GM12892 (cell line): Measurements from ENCODE around the gene SLIT3.
"Not testable (repeated sequence)": the region's sequence is repeated elsewhere in the genome, so short reads cannot be mapped to it uniquely, and the experiment has no call there.

Experiments
- DNase-seq: peaks from one replicate; pipeline ENCODE4 v3.0.0; 2011; ENCODE audit not compliant: insufficient read length
- FAIRE-seq: peaks from 2 replicates; lab custom pipeline; 2011; peaks lifted over from hg19 to GRCh38; lab: Jason Lieb, UNC
- POLR2A ChIP-seq: IDR thresholded peaks from 2 replicates; pipeline ENCODE4 v1.6.1; 2011; ENCODE audit warnings: low read depth, low read length, control low read depth
- POLR2AphosphoS5 ChIP-seq: IDR thresholded peaks from 2 replicates; pipeline ENCODE4 v1.6.1; 2011; ENCODE audit warnings: low read depth, low read length, control low read depth
- TAF1 ChIP-seq: IDR thresholded peaks from 2 replicates; pipeline ENCODE4 v1.6.1; 2011; ENCODE audit warnings: low read depth, mild to moderate bottlenecking, control low read depth, low read length, borderline replicate concordance

SLIT3 gene

DNA sequence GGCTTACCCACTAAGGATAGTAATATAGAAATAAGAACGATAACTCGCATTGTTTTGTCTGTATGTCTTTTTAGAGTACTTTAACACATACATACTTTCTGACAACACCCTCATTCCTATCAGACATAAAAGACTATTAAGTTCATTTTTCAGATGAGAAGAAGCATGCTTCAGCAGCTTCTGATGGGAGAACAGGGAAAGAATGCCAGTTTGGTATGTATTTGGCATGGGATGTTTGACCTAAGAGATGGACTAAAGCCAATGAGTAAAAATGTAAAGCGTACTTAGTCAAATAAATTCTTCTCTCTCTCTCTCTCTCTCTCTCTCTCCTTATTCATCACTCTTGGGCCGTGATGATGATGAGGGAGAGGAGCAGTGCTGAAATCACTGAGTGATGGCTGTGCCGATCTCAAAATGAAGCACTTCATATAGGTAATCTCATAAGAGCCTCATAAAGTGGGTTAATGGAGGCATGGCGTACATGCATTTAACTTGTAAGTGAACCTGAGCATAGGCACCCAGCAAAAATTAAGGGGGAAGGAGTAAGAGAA lies 71.5 kb downstream of the SLIT3 start:
- no peak for FAIRE-seq
- no peak for TF ChIP-seq TAF1
- TF ChIP-seq POLR2A, result no peak
- TF ChIP-seq POLR2AphosphoS5, result no peak
- DNase-seq, result no peak

DNA sequence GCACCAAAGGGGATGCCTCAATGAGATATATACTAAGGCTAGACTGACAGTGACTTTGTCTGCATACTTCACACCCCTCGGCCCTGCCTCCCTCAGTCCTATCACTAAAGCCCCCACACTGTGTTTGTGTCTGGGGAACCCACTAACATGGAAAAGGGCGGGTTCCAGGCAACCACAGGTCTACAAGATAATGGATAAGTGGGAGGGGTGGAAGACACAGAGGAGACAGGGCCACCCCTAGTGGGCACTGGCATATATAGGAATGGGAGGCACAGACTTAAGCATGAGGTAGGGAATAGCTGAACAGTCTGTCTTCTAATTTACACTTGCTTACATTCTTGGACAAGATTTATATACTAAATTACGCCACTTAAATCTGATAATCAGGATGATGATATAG lies 74.0 kb downstream of the SLIT3 start:
- no peak for FAIRE-seq
- TF ChIP-seq POLR2A (no peak), POLR2AphosphoS5 (no peak), TAF1 (no peak)
- no peak for DNase-seq

DNA sequence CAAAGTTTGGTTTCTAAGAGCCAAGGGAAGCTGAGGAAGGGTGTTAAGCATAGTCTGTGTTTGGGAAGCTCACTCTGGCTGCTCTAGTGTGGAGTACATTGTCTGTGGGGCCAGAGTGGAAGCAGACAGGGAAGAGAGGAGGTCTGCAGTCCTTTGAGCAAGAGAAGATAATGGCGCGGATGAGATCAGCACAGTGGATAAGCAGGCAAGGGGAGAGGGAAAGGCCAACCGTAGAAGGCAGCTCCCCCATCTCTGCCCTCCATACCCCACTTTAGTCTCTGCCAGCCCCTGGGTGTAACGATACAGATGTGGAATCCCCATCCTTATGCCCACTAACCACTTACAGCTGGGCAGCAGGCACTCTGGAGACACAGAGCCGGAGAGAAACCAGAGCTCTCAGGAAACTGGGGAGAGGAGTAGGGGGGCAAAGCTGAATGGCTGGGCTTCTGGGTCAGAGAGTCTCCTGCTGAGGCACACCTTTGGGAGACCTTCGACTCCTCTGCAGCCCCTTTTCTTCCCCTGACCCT lies 75.0 kb downstream of the SLIT3 start:
- DNase-seq (no peak), FAIRE-seq (no peak)
- TF ChIP-seq POLR2AphosphoS5 (no peak), POLR2A (no peak), TAF1 (no peak)

DNA sequence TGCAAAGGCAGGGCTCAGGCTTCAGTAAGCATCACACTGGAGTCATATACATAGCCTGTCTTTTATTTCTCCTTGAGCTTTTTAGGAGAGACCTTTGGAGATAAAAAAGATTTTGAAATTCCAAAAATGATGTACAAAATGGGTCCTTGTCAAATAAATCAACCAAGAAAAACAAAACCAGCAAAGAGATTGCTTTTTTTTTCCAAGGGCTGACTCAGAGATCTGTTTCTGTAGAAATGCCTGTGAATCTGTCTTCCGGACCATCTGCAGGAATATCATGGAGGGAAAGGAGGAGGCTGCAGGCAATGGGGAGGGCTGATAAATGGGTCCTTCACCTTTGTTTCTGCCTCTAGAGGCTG lies 77.4 kb downstream of the SLIT3 start:
- DNase-seq (no peak), FAIRE-seq (no peak)
- no peak for TF ChIP-seq TAF1
- TF ChIP-seq POLR2A, result no peak

DNA sequence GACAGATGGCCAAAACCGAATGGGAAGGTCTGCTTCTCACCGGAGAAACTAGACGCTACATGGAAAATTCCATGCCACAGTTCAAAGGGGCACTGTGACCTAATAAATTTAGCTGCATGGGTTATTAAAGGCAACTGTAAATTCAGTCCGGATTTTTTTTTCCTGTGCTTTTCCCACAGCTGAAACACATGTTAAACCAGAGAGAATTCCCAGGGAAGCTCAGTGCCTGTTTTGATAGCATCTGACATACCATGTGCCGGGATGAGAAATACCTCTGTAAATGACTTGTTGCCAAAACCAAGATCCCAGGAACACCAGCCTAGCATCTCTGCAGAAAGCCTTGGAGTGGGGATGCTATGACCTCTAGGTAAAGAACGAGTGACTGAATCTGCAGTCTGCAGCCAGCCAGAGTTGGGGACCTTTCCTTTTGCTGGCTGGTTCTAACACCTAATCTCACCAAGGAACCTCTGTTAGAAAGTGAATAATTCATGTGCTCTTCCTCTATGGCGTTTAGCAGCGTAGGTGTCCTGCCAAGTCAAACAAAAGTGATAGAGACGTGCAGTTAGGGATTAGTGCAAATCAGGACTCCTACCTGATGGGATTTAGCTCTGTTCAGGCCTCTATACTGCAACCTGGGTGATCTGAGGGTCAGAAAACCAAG lies 77.9 kb downstream of the SLIT3 start:
- DNase-seq (no peak), FAIRE-seq (no peak)
- no peak for TF ChIP-seq POLR2AphosphoS5
- no peak for TF ChIP-seq POLR2A
- no peak for TF ChIP-seq TAF1

DNA sequence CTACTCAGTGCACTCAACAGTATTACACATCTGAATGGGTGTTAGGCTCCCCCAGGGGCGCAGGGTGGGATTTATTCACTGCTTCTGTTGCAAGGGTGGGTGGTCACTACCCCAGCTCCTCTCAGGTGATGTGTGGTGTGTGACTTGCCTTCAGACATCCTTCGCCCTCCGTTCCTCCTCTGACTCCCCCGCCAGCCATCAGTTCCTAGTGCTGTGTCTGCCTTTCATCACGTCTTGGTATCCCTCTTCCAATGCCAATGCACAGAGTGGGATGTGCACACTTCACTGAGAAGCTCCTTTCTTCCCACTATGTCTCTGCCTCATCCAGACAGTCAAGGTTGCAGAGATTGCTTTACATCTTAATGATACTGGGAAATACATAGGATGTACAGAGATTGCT lies 79.4 kb downstream of the SLIT3 start:
- no peak for FAIRE-seq
- TF ChIP-seq POLR2A (no peak), TAF1 (no peak), POLR2AphosphoS5 (no peak)
- DNase-seq, result no peak

DNA sequence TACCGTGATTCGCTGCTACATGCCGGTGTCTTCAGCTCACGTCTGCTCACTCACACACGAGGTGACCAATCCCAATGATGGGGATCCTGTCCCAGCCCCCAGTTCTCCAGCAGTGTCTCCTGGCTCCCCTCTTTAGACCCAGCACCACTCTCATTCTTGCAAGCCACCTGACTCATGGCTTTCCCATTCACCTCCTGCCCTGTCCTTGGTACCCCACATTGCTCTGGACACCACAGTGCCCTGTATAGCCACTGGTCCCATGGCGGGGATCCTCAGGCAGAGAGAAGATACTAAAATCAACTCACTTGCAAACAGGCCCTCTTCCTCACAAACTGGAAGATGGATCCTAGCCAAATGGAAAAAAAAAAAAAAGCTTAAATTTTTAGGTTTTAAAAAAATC lies 81.0 kb downstream of the SLIT3 start:
- FAIRE-seq (no peak), DNase-seq (no peak)
- TF ChIP-seq POLR2A (no peak), TAF1 (no peak), POLR2AphosphoS5 (no peak)

GRCh38 chr5:169219351-169219750 lies 81.6 kb downstream of the SLIT3 start:
- TF ChIP-seq POLR2AphosphoS5 (no peak), POLR2A (no peak), TAF1 (no peak)
- no peak for DNase-seq
- FAIRE-seq, result no peak

DNA sequence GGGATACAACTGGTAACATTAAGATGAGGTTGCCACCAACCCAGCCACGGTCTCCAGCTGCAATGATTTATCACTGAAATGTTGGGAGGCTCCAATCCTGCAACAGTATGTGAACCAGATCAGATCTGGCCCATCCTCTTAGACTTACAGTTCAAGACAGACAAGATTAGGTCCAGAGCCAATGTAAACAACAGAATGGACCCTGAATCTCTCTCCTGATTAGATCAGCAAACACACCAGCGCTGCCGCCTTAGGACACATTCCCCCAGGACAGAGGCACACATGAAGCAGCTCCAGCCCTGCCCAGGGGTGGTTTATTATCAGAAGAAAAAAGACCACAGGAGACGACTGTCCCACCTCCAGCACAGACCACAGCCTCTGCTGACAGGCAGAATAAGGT lies 82.1 kb downstream of the SLIT3 start:
- no peak for TF ChIP-seq POLR2AphosphoS5
- TF ChIP-seq TAF1, result no peak
- TF ChIP-seq POLR2A, result no peak
- no peak for DNase-seq
- no peak for FAIRE-seq

- no peak for FAIRE-seq
- DNase-seq, result no peak
Observed at GRCh38 chr5:169218176-169218575, 82.8 kb downstream of the SLIT3 start.

GRCh38 chr5:169216866-169217265 lies 84.1 kb downstream of the SLIT3 start:
- FAIRE-seq, result no peak
- TF ChIP-seq POLR2A, result no peak
- TF ChIP-seq TAF1, result no peak
- TF ChIP-seq POLR2AphosphoS5, result no peak
- DNase-seq, result no peak

More at GRCh38 chr5:169218176-169218575, 82.8 kb downstream of the SLIT3 start:
- TF ChIP-seq POLR2AphosphoS5 (no peak), POLR2A (no peak), TAF1 (no peak)

DNA sequence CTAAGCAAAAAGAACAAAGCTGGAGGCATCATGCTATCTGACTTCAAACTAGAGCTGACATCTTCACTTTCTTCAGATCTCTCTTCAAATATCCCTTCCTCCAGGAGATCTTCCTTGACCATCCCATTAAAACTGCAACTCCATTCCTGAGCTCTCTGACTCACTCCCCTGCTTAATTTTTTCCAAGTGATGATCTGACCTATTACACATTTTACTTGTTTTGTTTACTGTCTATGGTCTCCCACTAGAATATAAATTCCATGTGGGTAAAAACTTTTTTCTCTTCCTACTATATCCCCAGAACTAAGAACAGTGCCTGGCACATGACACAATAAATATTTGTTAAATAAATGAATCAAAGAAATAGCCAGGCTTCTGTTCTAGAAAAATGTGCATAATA lies 87.5 kb downstream of the SLIT3 start:
- DNase-seq, result no peak
- FAIRE-seq, result no peak
- TF ChIP-seq POLR2AphosphoS5, result no peak
- no peak for TF ChIP-seq TAF1
- TF ChIP-seq POLR2A, result no peak

- FAIRE-seq, DNase-seq: not testable (repeated sequence)
Observed at GRCh38 chr5:169211761-169212160, 89.2 kb downstream of the SLIT3 start.
